CD4-positive, alpha-beta memory T cell (primary cell): ENCODE measurements around the gene TSEN34. TPM values are rescaled to one million over a fixed set of nuclear protein-coding genes. Genes with fewer than 3 reads are reported as not detected.

Experiments used
- CTCF ChIA-PET: fragments of 350-600 bp; sonication (Branson Sonifier 250); formaldehyde crosslinking; loops from one replicate; lab custom pipeline; 2021; ENCODE audit warnings: inconsistent platforms; ENCODE audit not compliant: partially characterized antibody; lab: Charles Lee
- POLR2A ChIA-PET: fragments of 350-600 bp; sonication (Branson Sonifier 250); formaldehyde crosslinking; loops from one replicate; lab custom pipeline; 2021; ENCODE audit not compliant: partially characterized antibody; lab: Charles Lee
- DNase-seq, 5 donors: peaks; one replicate each; pipeline versions ENCODE4 v3.0.0 to v3.0.0-alpha.2; 2020 to 2022; ENCODE audit warnings: mixed read lengths in 1 of 5
- H3K27ac ChIP-seq: one replicate; pipeline ENCODE4 v1.7.0; 2013; ENCODE audit warnings: low read depth, low read length
- H3K27me3 ChIP-seq: 2 replicates; pipeline ENCODE4 v1.7.0; 2013; ENCODE audit warnings: mild to moderate bottlenecking, low read length, moderate library complexity; ENCODE audit not compliant: insufficient read depth
- H3K36me3 ChIP-seq: 2 replicates; pipeline ENCODE4 v1.7.0; 2013; ENCODE audit warnings: mild to moderate bottlenecking, low read length, moderate library complexity; ENCODE audit not compliant: insufficient read depth
- H3K4me1 ChIP-seq: 2 replicates; pipeline ENCODE4 v1.7.0; 2013; ENCODE audit warnings: mild to moderate bottlenecking, low read length, moderate library complexity; ENCODE audit not compliant: insufficient read depth
- H3K4me3 ChIP-seq, 2 donors: one replicate each; pipeline ENCODE4 v1.7.0; 2013; ENCODE audit warnings: low read length in 2 of 2, mild to moderate bottlenecking in 1 of 2
- H3K9me3 ChIP-seq, 2 donors: one replicate each; pipeline ENCODE4 v1.7.0; 2013; ENCODE audit warnings: low read length in 2 of 2, control low read depth in 1 of 2; ENCODE audit not compliant: control insufficient read depth in 1 of 2
- H3K27ac Mint-ChIP-seq, 7 donors: one replicate each; pipeline ENCODE4 v1.8.0; 2020 to 2021; ENCODE audit warnings: mixed read lengths in 7 of 7, mild to moderate bottlenecking in 6 of 7, inconsistent platforms in 3 of 7, moderate library complexity in 3 of 7
- H3K27me3 Mint-ChIP-seq, 2 donors: one replicate each; pipeline ENCODE4 v1.8.0; 2020 to 2021; ENCODE audit warnings: mixed read lengths in 2 of 2
- H3K36me3 Mint-ChIP-seq, 2 donors: one replicate each; pipeline ENCODE4 v1.8.0; 2020 to 2021; ENCODE audit warnings: mixed read lengths in 2 of 2, inconsistent platforms in 1 of 2, mild to moderate bottlenecking in 1 of 2
- H3K4me1 Mint-ChIP-seq, 4 donors: one replicate each; pipeline ENCODE4 v1.8.0; 2020 to 2021; ENCODE audit warnings: mixed read lengths in 4 of 4, mild to moderate bottlenecking in 1 of 4
- H3K4me3 Mint-ChIP-seq, 8 donors: one replicate each; pipeline ENCODE4 v1.8.0; 2020 to 2021; ENCODE audit warnings: mixed read lengths in 8 of 8, mild to moderate bottlenecking in 7 of 8, moderate library complexity in 6 of 8, inconsistent platforms in 3 of 8
- H3K9me3 Mint-ChIP-seq, 8 donors: one replicate each; pipeline ENCODE4 v1.8.0; 2020 to 2021; ENCODE audit warnings: mixed read lengths in 8 of 8, mild to moderate bottlenecking in 5 of 8, inconsistent platforms in 3 of 8, moderate library complexity in 1 of 8
- intact Hi-C: fragments of 100-400 bp; cut with micrococcal nuclease; formaldehyde crosslinking; loops from one replicate; pipeline ENCODE4 v1.15.1; 2023
- polyA plus RNA-seq, 2 donors: library from polyadenylated mRNA; unstranded; fragments of 300-500 nt; fragmentation: Illumina TruSeq; gene quantifications; one replicate each; pipeline ENCODE4 v1.2.3, GENCODE V29; 2021
- total RNA-seq, 2 experiments: library from RNA; stranded (reverse); gene quantifications; one replicate each; pipeline ENCODE4 v1.2.3, GENCODE V29; 2021

Gene TSEN34
- total and polyA plus RNA-seq, 4 experiments from 2014 or later = 20.3 to 39.6 (median 24.5) TPM

DNA sequence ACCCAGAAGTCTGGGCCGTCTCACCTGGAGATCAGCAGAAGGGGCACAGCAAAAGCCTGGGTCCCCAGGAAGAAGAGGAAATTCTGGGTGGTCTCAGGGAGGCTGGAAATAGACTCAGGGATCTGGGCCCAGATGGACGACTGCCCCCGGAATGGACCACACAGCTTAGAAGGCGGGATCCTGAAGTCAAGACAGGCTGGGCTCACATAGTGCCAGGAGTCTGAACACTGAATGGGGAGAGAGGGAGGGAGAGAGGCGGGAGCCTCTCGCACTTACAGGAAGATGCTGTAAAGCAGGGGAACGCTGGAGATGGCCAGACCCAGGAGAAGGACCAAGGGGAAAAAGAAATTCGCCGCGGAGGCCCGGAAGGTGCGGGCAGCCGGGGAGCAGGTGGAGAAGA is 30.3 kb upstream of the TSEN34 start:
- H3K36me3 ChIP-seq = peaks cover 24% of the 10 kb centered on the region
- H3K4me1 Mint-ChIP-seq = peaks cover 34 to 84% (median 54%) of the 10 kb centered on the region in 4 donors
- peak overlapping the region in 7 of 8 donors; percentile 99 to 100 (median 100) for H3K4me3 Mint-ChIP-seq
- peak overlapping the region in 1 of 2 donors; percentile 56 for H3K4me3 ChIP-seq
- H3K27ac Mint-ChIP-seq = peak overlapping the region; percentile 93 to 100 (median 100)
- intact Hi-C loops = no loop called here
- no peaks in the 10 kb centered on the region for H3K27me3 Mint-ChIP-seq
- ChIA-PET POLR2A (interaction anchor here (0.8 to 7.8 kb wide), 6 partner anchors 22 to 48 kb away, joined by 3 to 131 read pairs (median 14); partner anchors contain the start of genes CNOT3, MBOAT7, PRPF31 and RPS9), CTCF (interaction anchor here (1.0 to 3.0 kb wide), 2 partner anchors 29 to 105 kb away, joined by 3 to 10 read pairs; partner anchors contain the start of gene MBOAT7)
- peaks cover 68% of the 10 kb centered on the region for H3K4me1 ChIP-seq
- H3K27me3 ChIP-seq = no peaks in the 10 kb centered on the region
- no peak for DNase-seq
- H3K9me3 Mint-ChIP-seq = no peaks in the 10 kb centered on the region
- no peaks in the 10 kb centered on the region for H3K9me3 ChIP-seq
- H3K27ac ChIP-seq = peak overlapping the region; percentile 57
- peaks cover 12 to 27% of the 10 kb centered on the region in 2 donors for H3K36me3 Mint-ChIP-seq

GRCh38 chr19:54162241-54162805 is 28.8 kb upstream of the TSEN34 start:
- Histone ChIP-seq H3K36me3 (peaks cover 10% of the 10 kb centered on the region), H3K27me3 (no peaks in the 10 kb centered on the region), H3K9me3 (no peaks in the 10 kb centered on the region), H3K4me1 (peaks cover 58% of the 10 kb centered on the region), H3K4me3 (peak overlapping the region in 1 of 2 donors; percentile 17), H3K27ac (no peak overlapping the region)
- Mint-ChIP-seq H3K9me3 (peaks cover 0 to 2% (median 0%) of the 10 kb centered on the region in 8 donors), H3K27ac (peak overlapping the region; percentile 30 to 95 (median 92)), H3K27me3 (no peaks in the 10 kb centered on the region), H3K36me3 (peaks cover 0 to 16% of the 10 kb centered on the region in 2 donors), H3K4me3 (peak overlapping the region; percentile 81 to 96 (median 91)), H3K4me1 (peaks cover 30 to 72% (median 47%) of the 10 kb centered on the region in 4 donors)
- intact Hi-C loops = no loop called here
- ChIA-PET CTCF (interaction anchor here (3.3 kb wide), 1 partner anchor 104 kb away, joined by 19 read pairs; no protein-coding TSS in a partner anchor), POLR2A (interaction anchor here (0.5 to 1.3 kb wide), 2 partner anchors 10 to 25 kb away, joined by 3 to 4 read pairs; partner anchors contain the start of gene CNOT3)
- peak; percentile 79 to 84 (median 80) for DNase-seq

- Histone ChIP-seq H3K4me1 (peaks cover 54% of the 10 kb centered on the region), H3K9me3 (no peaks in the 10 kb centered on the region), H3K27me3 (no peaks in the 10 kb centered on the region), H3K27ac (no peak overlapping the region), H3K36me3 (peaks cover 5% of the 10 kb centered on the region), H3K4me3 (no peak overlapping the region)
- intact Hi-C loops = no loop called here
- peak overlapping the region; percentile 81 to 96 (median 91) for H3K4me3 Mint-ChIP-seq
- ChIA-PET POLR2A (interaction anchor here (0.5 to 1.4 kb wide), 3 partner anchors 10 to 25 kb away, joined by 3 to 5 read pairs (median 4); partner anchors contain the start of gene CNOT3), CTCF (interaction anchor here (1.6 to 3.3 kb wide), 2 partner anchors 26 to 103 kb away, joined by 5 to 19 read pairs; partner anchors contain the start of gene CNOT3)
- H3K36me3 Mint-ChIP-seq = peaks cover 0 to 16% of the 10 kb centered on the region in 2 donors
- H3K4me1 Mint-ChIP-seq = peaks cover 30 to 69% (median 47%) of the 10 kb centered on the region in 4 donors
- peaks cover 0 to 2% (median 0%) of the 10 kb centered on the region in 8 donors for H3K9me3 Mint-ChIP-seq
- peak overlapping the region in 6 of 7 donors; percentile 13 to 95 (median 72) for H3K27ac Mint-ChIP-seq
- H3K27me3 Mint-ChIP-seq = no peaks in the 10 kb centered on the region
- DNase-seq = no peak
Measured at GRCh38 chr19:54162884-54163283, 28.2 kb upstream of the TSEN34 start.

GRCh38 chr19:54164369-54165068 is 26.6 kb upstream of the TSEN34 start:
- POLR2A ChIA-PET = interaction anchor here (1.2 to 2.2 kb wide), 6 partner anchors 23 to 49 kb away, joined by 3 to 11 read pairs (median 6); partner anchors contain the start of genes CNOT3, MBOAT7, PRPF31 and RPS9
- Histone ChIP-seq H3K27ac (no peak overlapping the region), H3K36me3 (no peaks in the 10 kb centered on the region), H3K9me3 (no peaks in the 10 kb centered on the region), H3K27me3 (no peaks in the 10 kb centered on the region), H3K4me3 (peak overlapping the region in 1 of 2 donors; percentile 24), H3K4me1 (peaks cover 48% of the 10 kb centered on the region)
- peaks cover 0 to 4% of the 10 kb centered on the region in 2 donors for H3K36me3 Mint-ChIP-seq
- H3K4me1 Mint-ChIP-seq = peaks cover 19 to 57% (median 36%) of the 10 kb centered on the region in 4 donors
- intact Hi-C loops = no loop called here
- no peaks in the 10 kb centered on the region for H3K27me3 Mint-ChIP-seq
- peak overlapping the region in 6 of 7 donors; percentile 32 to 88 (median 68) for H3K27ac Mint-ChIP-seq
- DNase-seq = peak; percentile 38 to 66 (median 54)
- CTCF ChIA-PET = interaction anchor here (0.7 to 3.3 kb wide), 4 partner anchors 25 to 102 kb away, joined by 3 to 19 read pairs (median 5); partner anchors contain the start of genes CNOT3 and MBOAT7
- H3K9me3 Mint-ChIP-seq = peaks cover 0 to 2% (median 0%) of the 10 kb centered on the region in 8 donors
- H3K4me3 Mint-ChIP-seq = peak overlapping the region; percentile 40 to 81 (median 78)

- CTCF ChIA-PET = interaction anchor here (1.6 to 3.3 kb wide), 2 partner anchors 24 to 101 kb away, joined by 5 to 19 read pairs; partner anchors contain the start of gene MBOAT7
Measured at GRCh38 chr19:54165222-54165621, 25.9 kb upstream of the TSEN34 start.

GRCh38 chr19:54168174-54168917 is 22.8 kb upstream of the TSEN34 start:
- Mint-ChIP-seq H3K36me3 (no peaks in the 10 kb centered on the region), H3K27ac (peak overlapping the region in 2 of 7 donors; percentile 41 to 58), H3K9me3 (peaks cover 0 to 2% (median 0%) of the 10 kb centered on the region in 8 donors), H3K27me3 (no peaks in the 10 kb centered on the region), H3K4me1 (peaks cover 3 to 28% (median 11%) of the 10 kb centered on the region in 4 donors), H3K4me3 (peak overlapping the region in 2 of 8 donors; percentile 26 to 31)
- intact Hi-C loops = loop anchor here (1.0 kb wide), 2 partner anchors 9 to 63 kb away; partner anchors contain the start of gene LENG1
- Histone ChIP-seq H3K4me3 (no peak overlapping the region), H3K4me1 (peaks cover 23% of the 10 kb centered on the region), H3K9me3 (no peaks in the 10 kb centered on the region), H3K36me3 (no peaks in the 10 kb centered on the region), H3K27me3 (no peaks in the 10 kb centered on the region), H3K27ac (no peak overlapping the region)
- ChIA-PET POLR2A (interaction anchor here (1.0 to 3.1 kb wide), 5 partner anchors 9 to 98 kb away, joined by 4 to 20 read pairs (median 5); partner anchors contain the start of genes CNOT3, MBOAT7, RPS9 and TSEN34), CTCF (interaction anchor here (0.8 to 6.4 kb wide), 12 partner anchors 9 to 222 kb away, joined by 3 to 115 read pairs (median 4); partner anchors contain the start of genes CNOT3, LENG1, MBOAT7 and RPS9)
- peak; percentile 79 to 83 (median 81) for DNase-seq

More at GRCh38 chr19:54165222-54165621, 25.9 kb upstream of the TSEN34 start:
- intact Hi-C loops = no loop called here
- Histone ChIP-seq H3K27ac (no peak overlapping the region), H3K4me3 (no peak overlapping the region), H3K4me1 (peaks cover 46% of the 10 kb centered on the region), H3K27me3 (no peaks in the 10 kb centered on the region), H3K36me3 (no peaks in the 10 kb centered on the region), H3K9me3 (no peaks in the 10 kb centered on the region)
- peaks cover 0 to 2% (median 0%) of the 10 kb centered on the region in 8 donors for H3K9me3 Mint-ChIP-seq
- no peaks in the 10 kb centered on the region for H3K27me3 Mint-ChIP-seq
- H3K4me3 Mint-ChIP-seq = peak overlapping the region in 1 of 8 donors; percentile 6
- H3K36me3 Mint-ChIP-seq = no peaks in the 10 kb centered on the region
- H3K27ac Mint-ChIP-seq = peak overlapping the region in 3 of 7 donors; percentile 62 to 82 (median 70)
- H3K4me1 Mint-ChIP-seq = peaks cover 14 to 50% (median 30%) of the 10 kb centered on the region in 4 donors
- DNase-seq = no peak
- POLR2A ChIA-PET = interaction anchor here (1.2 to 2.2 kb wide), 4 partner anchors 26 to 50 kb away, joined by 3 to 11 read pairs (median 8); partner anchors contain the start of genes CNOT3, MBOAT7, PRPF31 and RPS9
